Heart left ventricle (tissue), 13 donors: ENCODE measurements around the gene MGME1.

Experiments
- CTCF ChIP-seq, 12 donors: fragments of 200-600 bp; sonication (generic) in 4 of 12; IDR thresholded peaks; one replicate each; pipeline versions ENCODE4 v1.5.0 to v1.8.0; 2018 to 2022; ENCODE audit warnings: antibody characterized with exemption in 12 of 12, mild to moderate bottlenecking in 5 of 12
- POLR2A ChIP-seq, 2 donors: fragments of 450-650 bp; IDR thresholded peaks; one replicate each; pipeline ENCODE4 v1.6.1; 2017; ENCODE audit warnings: antibody characterized with exemption in 2 of 2, mild to moderate bottlenecking in 2 of 2, moderate library complexity in 2 of 2
- donor health status: ischemic (EF 13 %, LVEDD 7.1; RV severe dilation, severe dysfunction).
- donor health status: DM: no; HTN: yes; CAD: no.
- donor health status: DM: no; HTN: no; CAD: no.
- donor health status: ischemic (EF 25% LVEDD 6.9; RV normal size, moderate dysfunction).
- donor health status: ischemic (EF 25% LVEDD 5.7; RV mildly dilated, moderate dysfunction).
- donor health status: ischemic (EF 35%, LVEDD 5.7; RV mildly dilated, moderate dysfunction).
- donor health status: nonischemic (EF 11% LVEDD 7.7; RV severe dilation, severe dysfunction).
- donor health status: DM: yes; HTN: yes; CAD: no.
- donor health status: PGD.
- donor health status: ischemic (EF 29% LVEDD 5.4; RV normal size, mild dysfunction).
- donor health status: nonischemic (EF 23%, LVEDD 6.1; RV moderate dilation, normal function).

- TF ChIP-seq CTCF (IDR thresholded peaks at IDR 0.05), result no peak
- TF ChIP-seq POLR2A (IDR thresholded peaks at IDR 0.05), result no peak
Measured at GRCh38 chr20:18032977-18033892, 64.4 kb downstream of the MGME1 start.
